Esophagus muscularis mucosa (tissue), 4 donors: ENCODE measurements around the gene LAT. TPM values are rescaled to one million over a fixed set of nuclear protein-coding genes. Genes with fewer than 3 reads are reported as not detected.
"Not testable (repeated sequence)": the region's sequence is repeated elsewhere in the genome, so short reads cannot be mapped to it uniquely, and the experiment has no call there.

Experiments used
- DNase-seq: peaks from one replicate; pipeline ENCODE4 v3.0.0-alpha.2; 2017; ENCODE audit errors: extremely low spot score
- H3K27ac ChIP-seq, 4 donors: fragments of 200-600 bp; sonication (generic); replicated peaks in 1 of 4; 1 replicate in 3 of 4; 2 replicates in 1 of 4; pipeline ENCODE4 v1.5.1; 2016 to 2019; ENCODE audit warnings: mild to moderate bottlenecking in 1 of 4
- H3K27me3 ChIP-seq, 4 donors: fragments of 200-600 bp; sonication (generic); one replicate each; pipeline versions ENCODE4 v1.5.1 to v1.6.0; 2016 to 2019
- H3K36me3 ChIP-seq, 4 donors: fragments of 200-600 bp; sonication (generic); one replicate each; pipeline ENCODE4 v1.5.1; 2016 to 2019
- H3K4me1 ChIP-seq, 4 donors: fragments of 200-600 bp; sonication (generic); one replicate each; pipeline ENCODE4 v1.5.1; 2016 to 2019
- H3K4me3 ChIP-seq, 4 donors: fragments of 200-600 bp; sonication (generic); 1 replicate in 2 of 4; 2 replicates in 2 of 4; pipeline ENCODE4 v1.5.1; 2016 to 2019; ENCODE audit warnings: mild to moderate bottlenecking in 4 of 4, moderate library complexity in 1 of 4
- H3K9me3 ChIP-seq, 4 donors: fragments of 200-600 bp; sonication (generic); 1 replicate in 3 of 4; 2 replicates in 1 of 4; pipeline ENCODE4 v1.5.1; 2016 to 2019
- CTCF ChIP-seq, 3 experiments: fragments of 200-600 bp in 2 of 3; fragments of 450-650 bp in 1 of 3; sonication (generic) in 2 of 3; IDR thresholded peaks; one replicate each; pipeline ENCODE4 v1.5.1; 2017 to 2019; ENCODE audit warnings: antibody characterized with exemption in 3 of 3, mild to moderate bottlenecking in 2 of 3, moderate library complexity in 1 of 3
- EP300 ChIP-seq: sonication (generic); formaldehyde crosslinking; IDR thresholded peaks from one replicate; pipeline ENCODE4 v1.6.1; 2017; ENCODE audit warnings: antibody characterized with exemption
- POLR2A ChIP-seq: fragments of 450-650 bp; IDR thresholded peaks from one replicate; pipeline ENCODE4 v1.6.1; 2017; ENCODE audit warnings: antibody characterized with exemption, moderate library complexity, mild to moderate bottlenecking, low read depth
- POLR2AphosphoS5 ChIP-seq, 2 donors: sonication (generic); formaldehyde crosslinking; IDR thresholded peaks; one replicate each; pipeline ENCODE4 v1.6.1; 2017; ENCODE audit warnings: antibody characterized with exemption in 2 of 2
- WGBS: methylation state at CpG from one replicate; pipeline ENCODE4 v1.1.5; 2018; 5-methylcytosine and 5-hydroxymethylcytosine counted together
- intact Hi-C: fragments of 100-400 bp; cut with DNase I; formaldehyde crosslinking; loops from one replicate; pipeline ENCODE4 v1.15.1; 2023
- total RNA-seq, 4 donors: library from RNA; depleted of rRNA; stranded (reverse); fragments of >200 nt; gene quantifications; one replicate each; pipeline versions ENCODE4 v1.1.0 to v1.2.1, GENCODE V29; 2016

Gene LAT
- total RNA-seq, 4 donors from 2014 or later, result 3.1 to 6.5 (median 6.2) TPM

DNA sequence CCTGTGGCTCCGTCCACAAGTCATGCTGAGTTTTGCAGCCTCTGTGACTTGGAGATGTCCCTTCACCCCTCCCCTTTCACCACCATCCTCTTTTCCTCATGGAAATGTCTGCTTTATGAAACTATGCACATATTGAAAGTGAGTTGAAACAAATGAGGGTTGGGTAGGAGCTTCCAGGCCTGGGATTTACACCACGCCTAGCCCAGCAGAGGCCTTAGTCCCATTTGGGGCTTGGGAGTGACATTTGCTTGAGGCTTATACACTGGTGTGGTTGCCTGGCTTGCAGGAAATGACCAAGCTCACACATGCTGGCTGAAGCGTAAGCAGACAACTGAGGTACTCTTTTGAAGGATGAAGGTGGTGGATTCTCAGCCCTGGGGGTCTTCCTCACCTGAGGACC, 20.8 kb upstream of the LAT start:
- intact Hi-C loops, result no loop called here
- no peak for TF ChIP-seq POLR2A
- TF ChIP-seq CTCF (IDR thresholded peaks at IDR 0.05), result no peak
- no peak for TF ChIP-seq POLR2AphosphoS5 (IDR thresholded peaks at IDR 0.05)
- no peak for TF ChIP-seq EP300
- DNase-seq, result no peak
- H3K9me3 ChIP-seq, result no peaks in the 10 kb centered on the region
- no peaks in the 10 kb centered on the region for H3K4me1 ChIP-seq
- H3K27ac ChIP-seq, result no peak overlapping the region
- H3K27me3 ChIP-seq, result no peaks in the 10 kb centered on the region
- H3K4me3 ChIP-seq, result no peak overlapping the region
- 98% methylated on average over 3 of the region's 3 CpGs for WGBS
- peaks cover 39 to 71% (median 67%) of the 10 kb centered on the region in 4 donors for H3K36me3 ChIP-seq

GRCh38 chr16:28964496-28964895, 20.4 kb upstream of the LAT start:
- WGBS, result 94% methylated on average over 2 of the region's 2 CpGs
- Histone ChIP-seq H3K36me3 (peaks cover 35 to 67% (median 63%) of the 10 kb centered on the region in 4 donors), H3K4me3 (no peak overlapping the region), H3K4me1 (no peaks in the 10 kb centered on the region), H3K27ac (no peak overlapping the region), H3K9me3 (no peaks in the 10 kb centered on the region), H3K27me3 (no peaks in the 10 kb centered on the region)
- TF ChIP-seq POLR2AphosphoS5 (IDR thresholded peaks at IDR 0.05) (no peak), POLR2A (no peak), CTCF (IDR thresholded peaks at IDR 0.05) (no peak), EP300 (no peak)
- intact Hi-C loops, result no loop called here
- no peak for DNase-seq

GRCh38 chr16:28967156-28967555, 17.7 kb upstream of the LAT start:
- DNase-seq, result no peak
- H3K9me3 ChIP-seq, result no peaks in the 10 kb centered on the region
- H3K36me3 ChIP-seq, result peaks cover 24 to 40% (median 38%) of the 10 kb centered on the region in 4 donors
- no peaks in the 10 kb centered on the region for H3K4me1 ChIP-seq
- no peak overlapping the region for H3K27ac ChIP-seq
- TF ChIP-seq POLR2AphosphoS5 (IDR thresholded peaks at IDR 0.05) (no peak), POLR2A (no peak), EP300 (no peak), CTCF (IDR thresholded peaks at IDR 0.05) (no peak)
- H3K4me3 ChIP-seq, result no peak overlapping the region
- no peaks in the 10 kb centered on the region for H3K27me3 ChIP-seq
- intact Hi-C loops, result no loop called here
- WGBS, result 94% methylated on average over 4 of the region's 4 CpGs

- H3K27me3 ChIP-seq, H3K4me3 ChIP-seq, H3K27ac ChIP-seq, DNase-seq, intact Hi-C loops, H3K4me1 ChIP-seq, H3K9me3 ChIP-seq: not testable (repeated sequence)
- H3K36me3 ChIP-seq, result peaks cover 0 to 15% (median 13%) of the 10 kb centered on the region in 4 donors
- WGBS, result 96% methylated on average over 2 of the region's 2 CpGs
Observed at GRCh38 chr16:28969696-28970095, 15.2 kb upstream of the LAT start.

DNA sequence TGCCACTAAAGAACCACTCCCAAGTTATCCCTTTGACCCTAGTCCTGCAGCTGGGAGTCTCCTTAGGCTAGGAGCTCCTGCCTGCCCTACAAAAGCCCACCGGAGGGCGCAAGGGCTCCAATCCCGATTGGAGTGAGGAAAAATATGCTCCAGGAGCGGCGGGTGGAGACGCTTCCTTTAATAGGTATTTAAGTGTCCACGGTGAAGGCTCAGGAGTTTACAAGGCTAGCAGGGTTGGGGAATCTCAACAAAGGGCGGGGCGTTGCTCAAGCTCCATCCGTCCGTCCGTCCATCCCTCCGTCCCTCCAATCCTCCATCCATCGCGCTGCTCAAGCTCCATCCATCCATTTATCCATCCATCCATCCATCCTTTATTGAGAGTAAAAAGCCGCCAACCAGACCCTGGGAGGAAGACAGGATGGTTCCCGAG, 10.8 kb upstream of the LAT start:
- no peaks in the 10 kb centered on the region for H3K27me3 ChIP-seq
- WGBS, result under 1% methylated on average over 17 of the region's 17 CpGs
- DNase-seq, result no peak
- TF ChIP-seq POLR2AphosphoS5 (IDR thresholded peaks at IDR 0.05) (no peak), CTCF (IDR thresholded peaks at IDR 0.05) (peak; percentile 55 to 67 (median 58))
- intact Hi-C loops, result no loop called here
- H3K4me1 ChIP-seq, result peaks cover 18 to 33% (median 23%) of the 10 kb centered on the region in 4 donors
- H3K36me3 ChIP-seq, result peaks cover under 1 to 26% (median 19%) of the 10 kb centered on the region in 4 donors
- H3K9me3 ChIP-seq, result no peaks in the 10 kb centered on the region
- peak overlapping the region; percentile 78 to 97 (median 90) for H3K4me3 ChIP-seq
- H3K27ac ChIP-seq, result peak overlapping the region; percentile 78 to 86 (median 81)
